ENCODE measurements around the gene ARHGAP1.

The ARHGAP1 gene

DNA sequence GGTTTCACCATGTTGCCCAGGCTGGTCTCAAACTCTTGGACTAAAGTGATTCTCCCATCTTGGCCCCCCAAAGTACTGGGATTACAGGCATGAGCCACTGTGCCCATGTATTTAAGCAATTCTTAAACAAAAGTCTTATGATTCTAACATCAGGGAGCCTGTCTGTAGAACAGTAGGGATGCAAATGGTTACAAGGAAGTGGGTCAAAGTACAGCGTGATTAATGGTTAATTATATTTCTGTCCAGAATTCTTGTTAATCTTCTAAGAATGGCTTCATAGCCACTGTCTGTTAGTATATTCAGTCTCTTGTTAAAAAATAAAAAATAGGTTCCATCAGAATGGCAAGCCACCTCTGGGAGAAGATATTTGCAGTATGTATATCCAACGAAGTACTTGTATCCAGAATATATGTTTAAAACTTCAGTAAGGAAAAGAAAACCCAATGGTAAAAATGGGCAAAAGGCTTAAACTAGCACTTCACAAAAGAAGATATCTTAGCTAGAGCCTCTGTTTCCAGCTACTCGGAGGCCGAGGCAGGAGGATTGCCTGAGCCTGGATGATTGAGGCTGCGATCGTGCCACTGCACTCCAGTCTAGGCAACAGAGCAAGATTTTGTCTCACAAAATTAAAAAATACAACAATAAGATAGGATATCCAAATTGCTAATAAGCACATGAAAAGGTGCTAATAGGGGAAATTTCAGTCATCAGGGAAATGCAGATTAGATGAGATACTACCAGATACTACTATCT lies 60.2 kb downstream of the ARHGAP1 start:
- no peaks in the 10 kb centered on the region for H3K4me1 Mint-ChIP-seq
- no peaks in the 10 kb centered on the region for H3K27me3 Mint-ChIP-seq (ENCODE audit: low read depth)
- peak overlapping the region; percentile 42 to 88 (median 86) for H3K27ac Mint-ChIP-seq
- H3K36me3 Mint-ChIP-seq (ENCODE audit: low read depth): peaks cover 43% of the 10 kb centered on the region
- H3K9me3 Mint-ChIP-seq: no peaks in the 10 kb centered on the region
- TF ChIP-seq, protein P1, sequence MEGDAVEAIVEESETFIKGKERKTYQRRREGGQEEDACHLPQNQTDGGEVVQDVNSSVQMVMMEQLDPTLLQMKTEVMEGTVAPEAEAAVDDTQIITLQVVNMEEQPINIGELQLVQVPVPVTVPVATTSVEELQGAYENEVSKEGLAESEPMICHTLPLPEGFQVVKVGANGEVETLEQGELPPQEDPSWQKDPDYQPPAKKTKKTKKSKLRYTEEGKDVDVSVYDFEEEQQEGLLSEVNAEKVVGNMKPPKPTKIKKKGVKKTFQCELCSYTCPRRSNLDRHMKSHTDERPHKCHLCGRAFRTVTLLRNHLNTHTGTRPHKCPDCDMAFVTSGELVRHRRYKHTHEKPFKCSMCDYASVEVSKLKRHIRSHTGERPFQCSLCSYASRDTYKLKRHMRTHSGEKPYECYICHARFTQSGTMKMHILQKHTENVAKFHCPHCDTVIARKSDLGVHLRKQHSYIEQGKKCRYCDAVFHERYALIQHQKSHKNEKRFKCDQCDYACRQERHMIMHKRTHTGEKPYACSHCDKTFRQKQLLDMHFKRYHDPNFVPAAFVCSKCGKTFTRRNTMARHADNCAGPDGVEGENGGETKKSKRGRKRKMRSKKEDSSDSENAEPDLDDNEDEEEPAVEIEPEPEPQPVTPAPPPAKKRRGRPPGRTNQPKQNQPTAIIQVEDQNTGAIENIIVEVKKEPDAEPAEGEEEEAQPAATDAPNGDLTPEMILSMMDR (IDR thresholded peaks at IDR 0.05; ENCODE audit: unreplicated experiment in 3 of 3): no peak
- no peak overlapping the region for H3K4me3 Mint-ChIP-seq

DNA sequence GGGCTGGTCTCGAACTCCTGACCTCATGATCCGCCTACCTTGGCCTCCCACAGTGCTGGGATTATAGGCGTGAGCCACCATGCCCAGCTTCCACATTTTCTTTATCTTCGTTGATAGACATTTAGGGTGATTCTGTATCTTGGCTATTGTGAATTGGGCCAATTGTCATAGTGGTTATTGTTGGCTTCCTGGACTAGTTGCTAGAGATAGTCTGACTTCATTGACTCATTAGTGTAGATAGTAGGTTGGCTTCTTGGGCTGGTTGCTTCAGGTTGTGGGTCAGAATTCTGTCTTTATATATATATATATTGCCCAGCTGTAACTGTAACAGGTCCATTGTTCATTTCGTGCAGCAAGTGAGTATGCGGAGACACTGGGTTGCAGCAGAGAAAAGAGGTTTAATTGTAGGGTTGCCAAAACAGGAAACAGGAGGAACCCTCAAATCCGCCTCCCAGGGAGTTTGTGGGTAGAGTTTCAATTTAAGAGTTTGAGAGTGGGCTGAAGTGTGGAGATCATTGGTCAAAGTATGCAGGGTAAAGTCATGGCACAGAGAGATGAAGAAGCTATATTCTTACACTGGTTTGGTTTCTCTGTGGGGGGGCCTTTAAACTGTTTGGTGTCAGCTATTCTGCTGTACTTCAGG lies 61.1 kb downstream of the ARHGAP1 start:
- H3K36me3 Mint-ChIP-seq (ENCODE audit: low read depth): peaks cover 36% of the 10 kb centered on the region
- TF ChIP-seq, protein P1 (IDR thresholded peaks at IDR 0.05; ENCODE audit: unreplicated experiment in 3 of 3): no peak
- no peak overlapping the region for H3K4me3 Mint-ChIP-seq
- no peaks in the 10 kb centered on the region for H3K27me3 Mint-ChIP-seq (ENCODE audit: low read depth)
- no peaks in the 10 kb centered on the region for H3K9me3 Mint-ChIP-seq
- no peaks in the 10 kb centered on the region for H3K4me1 Mint-ChIP-seq
- peak overlapping the region in 2 of 3 experiments; percentile 54 to 86 for H3K27ac Mint-ChIP-seq

DNA sequence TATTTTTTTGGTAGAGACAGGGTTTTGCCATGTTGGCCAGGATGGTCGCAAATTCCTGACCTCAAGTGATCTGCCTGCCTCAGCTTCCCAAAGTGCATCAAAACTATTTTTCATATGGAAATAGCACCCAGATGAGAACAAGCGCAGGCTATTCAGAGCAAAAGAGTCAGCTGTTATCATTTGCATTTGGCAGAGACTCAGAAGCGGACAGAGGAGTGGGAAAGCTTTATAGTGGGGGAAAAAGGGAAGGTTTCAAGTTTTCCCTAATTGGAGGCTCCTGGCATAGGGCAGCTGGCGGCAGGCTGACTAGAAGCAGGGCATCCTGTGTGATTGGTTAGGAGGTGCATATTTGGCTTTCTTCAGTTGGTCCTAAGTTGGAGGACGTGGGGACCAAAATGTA lies 62.9 kb downstream of the ARHGAP1 start:
- Mint-ChIP-seq H3K27ac (no peak overlapping the region), H3K9me3 (no peaks in the 10 kb centered on the region), H3K4me3 (no peak overlapping the region), H3K4me1 (no peaks in the 10 kb centered on the region), H3K36me3 (ENCODE audit: low read depth) (peaks cover 28% of the 10 kb centered on the region), H3K27me3 (ENCODE audit: low read depth) (no peaks in the 10 kb centered on the region)
- TF ChIP-seq, protein P1 (IDR thresholded peaks at IDR 0.05; ENCODE audit: unreplicated experiment in 3 of 3): no peak

DNA sequence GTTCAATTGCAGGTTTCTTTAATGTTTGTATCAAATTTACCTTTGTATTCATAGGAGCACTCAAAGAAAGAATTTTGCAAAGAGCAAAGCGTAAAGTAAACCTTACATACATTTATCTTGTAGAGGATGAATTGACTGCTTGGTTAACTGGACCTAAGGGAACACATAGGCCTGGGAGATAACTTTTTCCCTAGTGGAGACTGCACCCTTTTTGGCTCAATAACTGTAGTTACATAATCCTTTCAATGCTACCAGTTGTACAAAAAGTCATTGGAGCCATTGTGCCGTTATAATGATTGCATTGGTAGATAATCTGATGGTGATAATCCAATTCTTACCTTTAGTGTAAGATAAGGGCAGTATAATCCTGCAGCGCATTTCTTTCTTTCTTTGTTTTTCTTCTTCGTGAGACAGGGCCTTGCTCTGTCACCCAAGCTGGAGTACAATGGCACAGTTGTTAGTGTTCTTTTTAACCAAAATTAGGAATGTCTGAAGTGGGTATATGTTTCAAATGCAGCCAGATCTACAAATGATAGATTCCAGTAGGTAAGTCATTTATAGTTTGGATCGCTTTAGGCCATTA lies 64.8 kb downstream of the ARHGAP1 start:
- Mint-ChIP-seq H3K4me1 (no peaks in the 10 kb centered on the region), H3K27ac (no peak overlapping the region), H3K36me3 (ENCODE audit: low read depth) (peaks cover 35% of the 10 kb centered on the region), H3K4me3 (no peak overlapping the region), H3K27me3 (ENCODE audit: low read depth) (no peaks in the 10 kb centered on the region), H3K9me3 (no peaks in the 10 kb centered on the region)
- TF ChIP-seq, protein P1 (IDR thresholded peaks at IDR 0.05; ENCODE audit: unreplicated experiment in 3 of 3): no peak

DNA sequence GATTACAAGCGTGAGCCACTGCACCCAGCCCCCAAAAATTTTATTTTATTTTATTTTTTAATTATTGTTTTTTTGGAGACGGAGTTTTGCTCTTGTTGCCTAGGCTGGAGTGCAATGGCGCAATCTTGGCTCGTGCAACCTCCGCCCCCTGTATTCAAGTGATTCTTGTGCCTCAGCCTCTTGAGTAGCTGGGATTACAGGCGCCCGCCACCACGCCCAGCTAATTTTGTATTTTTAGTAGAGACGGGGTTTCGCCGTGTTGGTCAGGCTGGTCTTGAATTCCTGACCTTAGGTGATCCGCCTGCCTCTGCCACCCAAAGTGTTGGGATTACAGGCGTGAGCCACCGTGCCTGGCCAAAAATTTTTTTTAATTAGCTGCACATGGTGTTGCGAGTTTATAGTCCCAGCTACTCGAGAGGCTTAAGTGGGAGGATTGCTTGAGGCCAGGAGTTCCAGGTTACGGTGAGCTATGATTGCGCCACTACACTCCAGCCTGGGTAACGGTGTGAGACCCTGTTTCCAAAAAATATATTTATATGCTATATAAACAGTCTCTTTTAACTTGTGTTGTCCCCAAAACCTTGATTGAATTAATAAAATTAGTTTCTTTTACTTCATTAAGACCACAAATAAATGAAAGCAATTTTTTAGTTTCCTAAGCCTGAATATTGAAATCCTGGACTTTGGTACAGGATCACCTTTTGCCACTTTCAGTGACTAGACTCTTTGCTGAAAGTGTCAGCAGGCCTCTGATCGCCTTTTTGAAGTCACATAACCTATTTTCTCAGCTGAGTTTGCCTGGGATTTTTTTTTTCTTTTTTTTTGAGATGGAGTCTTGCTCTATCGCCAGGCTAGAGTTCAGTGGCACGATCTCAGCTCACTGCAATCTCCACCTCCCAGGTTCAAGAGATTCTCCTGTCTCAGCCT lies 66.9 kb downstream of the ARHGAP1 start:
- H3K9me3 Mint-ChIP-seq: no peaks in the 10 kb centered on the region
- peaks cover 26% of the 10 kb centered on the region for H3K36me3 Mint-ChIP-seq (ENCODE audit: low read depth)
- H3K27ac Mint-ChIP-seq: no peak overlapping the region
- H3K4me1 Mint-ChIP-seq: no peaks in the 10 kb centered on the region
- no peak overlapping the region for H3K4me3 Mint-ChIP-seq
- no peaks in the 10 kb centered on the region for H3K27me3 Mint-ChIP-seq (ENCODE audit: low read depth)
- TF ChIP-seq, protein P1 (IDR thresholded peaks at IDR 0.05; ENCODE audit: unreplicated experiment in 3 of 3): no peak

Measured in nephron (organoid).